Lung (tissue), 12 donors: ENCODE results near the gene ARSI. TPM values are rescaled to one million over a fixed set of nuclear protein-coding genes. Genes with fewer than 3 reads are reported as not detected.

Experiments
- ATAC-seq: fragments of 200-7000 bp; cut with Tn5 transposase; one replicate; pipeline ENCODE4 v1.9.1; 2020; ENCODE audit warnings: moderate number of reproducible peaks; ENCODE audit not compliant: insufficient read depth, low FRiP score
- DNase-seq, 3 donors: peaks; one replicate each; pipeline ENCODE4 v3.0.0-alpha.2; 2013 to 2017
- H3K27ac ChIP-seq, 2 donors: one replicate each; pipeline ENCODE4 v1.5.1; 2013; ENCODE audit warnings: mild to moderate bottlenecking in 2 of 2, moderate library complexity in 2 of 2, control low read depth in 1 of 2, inconsistent platforms in 1 of 2, low read depth in 1 of 2, low read length in 1 of 2
- H3K27me3 ChIP-seq, 3 donors: one replicate each; pipeline ENCODE4 v1.5.1; 2013; ENCODE audit warnings: low read length in 2 of 3; ENCODE audit not compliant: control insufficient read depth in 3 of 3, insufficient read depth in 3 of 3
- H3K36me3 ChIP-seq, 4 donors: one replicate each; pipeline ENCODE4 v1.5.1; 2013; ENCODE audit warnings: low read length in 4 of 4, mild to moderate bottlenecking in 1 of 4, moderate library complexity in 1 of 4; ENCODE audit not compliant: control insufficient read depth in 4 of 4, insufficient read depth in 4 of 4
- H3K4me1 ChIP-seq, 5 donors: one replicate each; pipeline ENCODE4 v1.5.1; 2013; ENCODE audit warnings: low read length in 5 of 5, mild to moderate bottlenecking in 2 of 5, moderate library complexity in 1 of 5; ENCODE audit not compliant: control insufficient read depth in 5 of 5, insufficient read depth in 5 of 5
- H3K4me3 ChIP-seq: one replicate; pipeline ENCODE4 v1.5.1; 2013; ENCODE audit warnings: mild to moderate bottlenecking, control low read depth, moderate library complexity
- H3K9ac ChIP-seq, 2 donors: one replicate each; pipeline ENCODE4 v1.5.1; 2013; ENCODE audit warnings: low read length in 2 of 2, control low read depth in 1 of 2; ENCODE audit not compliant: insufficient read depth in 1 of 2
- H3K9me3 ChIP-seq, 4 donors: one replicate each; pipeline ENCODE4 v1.5.1; 2013; ENCODE audit warnings: low read length in 3 of 4, mild to moderate bottlenecking in 1 of 4, moderate library complexity in 1 of 4; ENCODE audit not compliant: control insufficient read depth in 4 of 4, insufficient read depth in 3 of 4
- CTCF ChIP-seq: IDR thresholded peaks from 2 replicates; pipeline ENCODE4 v1.5.1; 2012; ENCODE audit warnings: mild to moderate bottlenecking; ENCODE audit errors: control extremely low read depth, extremely low read depth
- WGBS, 2 donors: extraction: QIAGEN DNeasy Blood & Tissue Kit; methylation state at CpG; one replicate each; pipeline ENCODE4 v1.1.7; 2013; 5-methylcytosine and 5-hydroxymethylcytosine counted together
- polyA plus RNA-seq, 2 donors: library from polyadenylated mRNA; stranded (reverse); fragments of 200-250 nt; gene quantifications; one replicate each; pipeline ENCODE4 v1.2.1, GENCODE V29; 2013
- total RNA-seq, 2 donors: library from RNA; depleted of rRNA in 1 of 2; stranded (reverse); fragments of >200 nt in 1 of 2; gene quantifications; one replicate each; pipeline ENCODE4 v1.2.1, GENCODE V29; 2014 to 2021
- donor health status: control.
- donor health status: control.
- donor health status: Bipolar disorder and iron deficiency.
- donor health status: healthy.
- donor health status: DM: yes; HTN: yes; CAD: no.

Gene ARSI
- total and polyA plus RNA-seq, 4 donors = 0.91 to 15.4 (median 4.1) TPM

DNA sequence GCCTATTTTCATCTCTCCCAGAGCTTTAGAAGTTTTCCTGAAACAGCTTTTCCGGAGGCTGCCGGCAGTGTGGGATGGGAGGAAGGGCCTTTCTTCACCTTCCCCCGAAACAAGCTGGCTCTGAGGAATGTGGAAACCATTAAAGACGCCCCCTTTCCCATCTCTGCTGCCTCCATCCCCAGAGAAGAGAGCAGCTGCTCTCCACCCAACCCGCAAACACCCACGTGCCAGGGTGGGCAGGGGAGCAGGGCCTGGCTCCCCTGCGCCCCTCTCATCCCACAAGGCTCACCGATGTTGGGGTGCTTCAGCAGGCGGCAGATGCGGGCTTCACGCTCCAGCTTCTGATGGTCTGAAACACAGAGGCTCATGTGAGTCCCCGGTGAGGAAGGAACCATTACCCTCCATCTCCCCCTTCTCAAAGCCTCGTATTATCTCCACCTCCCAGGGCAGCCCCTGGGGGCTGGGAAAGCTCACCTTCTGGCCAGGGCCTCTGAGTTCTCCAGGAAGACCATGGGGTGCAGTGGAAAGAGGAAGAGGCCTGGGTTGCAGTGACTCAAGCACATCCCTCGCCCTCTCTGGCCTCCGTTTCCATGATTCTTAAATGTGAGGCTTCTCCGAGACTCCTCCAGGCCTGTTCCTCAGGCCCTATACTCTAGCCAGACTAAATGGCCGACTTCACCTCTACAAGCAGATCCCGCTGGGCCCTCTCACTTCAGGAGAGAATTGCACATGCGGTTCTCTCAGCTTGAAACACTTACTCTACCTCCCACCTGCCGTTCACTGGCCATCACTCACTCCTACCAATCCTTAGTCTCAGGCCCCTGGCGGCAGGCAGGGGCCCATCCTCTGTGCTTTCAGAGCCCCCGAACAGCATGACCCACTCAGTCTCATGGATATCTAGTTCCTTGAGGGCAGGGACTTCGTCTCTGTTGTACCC lies 37.8 kb downstream of the ARSI start:
- ATAC-seq = no peak
- no peak overlapping the region for H3K27ac ChIP-seq

GRCh38 chr5:150263801-150264621 lies 38.7 kb downstream of the ARSI start:
- TF ChIP-seq CTCF = no peak
- H3K4me1 ChIP-seq = peaks cover 0 to 23% (median 4%) of the 10 kb centered on the region in 5 donors
- H3K4me3 ChIP-seq = no peak overlapping the region
- ATAC-seq = peak; percentile 51
- peaks cover 0 to 2% (median 0%) of the 10 kb centered on the region in 4 donors for H3K9me3 ChIP-seq
- H3K9ac ChIP-seq = no peak overlapping the region
- H3K27me3 ChIP-seq = no peaks in the 10 kb centered on the region
- H3K27ac ChIP-seq = no peak overlapping the region
- H3K36me3 ChIP-seq = peaks cover 0 to 5% (median 0%) of the 10 kb centered on the region in 4 donors
- WGBS, 2 donors = 53 to 55% methylated on average over 11 of the region's 11 CpGs
- peak in 2 of 3 donors; percentile 30 to 41 for DNase-seq

More for the DNA sequence above, 37.8 kb downstream of the ARSI start:
- no peaks in the 10 kb centered on the region for H3K27me3 ChIP-seq
- no peak overlapping the region for H3K4me3 ChIP-seq
- H3K4me1 ChIP-seq = peaks cover 0 to 23% (median 4%) of the 10 kb centered on the region in 5 donors
- peaks cover 0 to 5% (median 0%) of the 10 kb centered on the region in 4 donors for H3K36me3 ChIP-seq
- no peak for DNase-seq
- no peak overlapping the region for H3K9ac ChIP-seq
- peaks cover 0 to 2% (median 0%) of the 10 kb centered on the region in 4 donors for H3K9me3 ChIP-seq
- WGBS, 2 donors = 76 to 87% methylated on average over 23 of the region's 23 CpGs
- no peak for TF ChIP-seq CTCF

DNA sequence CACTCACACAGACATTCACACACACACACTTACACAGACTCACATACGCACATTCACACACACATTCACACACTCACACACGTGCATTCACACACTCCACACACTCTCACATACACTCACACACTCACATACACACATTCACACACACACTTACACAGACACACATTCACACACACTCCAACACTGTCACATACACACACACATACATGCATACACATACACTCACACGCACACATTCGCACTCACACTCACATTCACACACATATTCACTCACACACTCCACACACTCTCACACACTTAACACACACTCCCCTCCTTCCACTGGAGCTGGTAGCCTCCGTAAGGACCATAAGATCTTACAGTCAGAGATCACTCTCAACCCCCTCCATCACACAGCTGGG lies 39.3 kb downstream of the ARSI start:
- 86 to 88% methylated on average over 5 of the region's 5 CpGs for WGBS, 2 donors
- Histone ChIP-seq H3K9me3 (peaks cover 0 to 2% (median 0%) of the 10 kb centered on the region in 4 donors), H3K9ac (no peak overlapping the region), H3K4me3 (no peak overlapping the region), H3K4me1 (peaks cover 0 to 23% (median 4%) of the 10 kb centered on the region in 5 donors), H3K27ac (no peak overlapping the region), H3K27me3 (no peaks in the 10 kb centered on the region), H3K36me3 (peaks cover 0 to 5% (median 0%) of the 10 kb centered on the region in 4 donors)
- TF ChIP-seq CTCF = no peak
- DNase-seq (no peak), ATAC-seq (no peak)
